SU-DHL-6 (cell line): Measurements from ENCODE around the gene ALOXE3.
A peak's percentile ranks its signal among the peaks of the same experiment; 100 is the strongest.

Experiments used
- EZH2phosphoT487 ChIP-seq: fragments of 200-600 bp; sonication (generic), shearing (Covaris generic); conservative IDR thresholded peaks from 2 replicates; pipeline ENCODE4 v1.6.1; 2018; ENCODE audit warnings: mild to moderate bottlenecking, antibody characterized with exemption, low read length, moderate library complexity, mixed read lengths
- TF ChIP-seq, protein P1 (sequence below): fragments of 200-600 bp; sonication (generic); IDR thresholded peaks from one replicate; pipeline ENCODE4 v1.5.1; 2017; ENCODE audit warnings: antibody characterized with exemption, mild to moderate bottlenecking, low read length, moderate library complexity; ENCODE audit not compliant: insufficient read depth, poor library complexity, severe bottlenecking

GRCh38 chr17:8057691-8058114 is 60.6 kb downstream of the ALOXE3 start:
- TF ChIP-seq, protein P1, sequence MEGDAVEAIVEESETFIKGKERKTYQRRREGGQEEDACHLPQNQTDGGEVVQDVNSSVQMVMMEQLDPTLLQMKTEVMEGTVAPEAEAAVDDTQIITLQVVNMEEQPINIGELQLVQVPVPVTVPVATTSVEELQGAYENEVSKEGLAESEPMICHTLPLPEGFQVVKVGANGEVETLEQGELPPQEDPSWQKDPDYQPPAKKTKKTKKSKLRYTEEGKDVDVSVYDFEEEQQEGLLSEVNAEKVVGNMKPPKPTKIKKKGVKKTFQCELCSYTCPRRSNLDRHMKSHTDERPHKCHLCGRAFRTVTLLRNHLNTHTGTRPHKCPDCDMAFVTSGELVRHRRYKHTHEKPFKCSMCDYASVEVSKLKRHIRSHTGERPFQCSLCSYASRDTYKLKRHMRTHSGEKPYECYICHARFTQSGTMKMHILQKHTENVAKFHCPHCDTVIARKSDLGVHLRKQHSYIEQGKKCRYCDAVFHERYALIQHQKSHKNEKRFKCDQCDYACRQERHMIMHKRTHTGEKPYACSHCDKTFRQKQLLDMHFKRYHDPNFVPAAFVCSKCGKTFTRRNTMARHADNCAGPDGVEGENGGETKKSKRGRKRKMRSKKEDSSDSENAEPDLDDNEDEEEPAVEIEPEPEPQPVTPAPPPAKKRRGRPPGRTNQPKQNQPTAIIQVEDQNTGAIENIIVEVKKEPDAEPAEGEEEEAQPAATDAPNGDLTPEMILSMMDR, result peak; percentile 41
- no peak for TF ChIP-seq EZH2phosphoT487
